CD4-positive, alpha-beta memory T cell (primary cell): Measurements from ENCODE around the gene STAT4. TPM values are rescaled to one million over a fixed set of nuclear protein-coding genes. Genes with fewer than 3 reads are reported as not detected.

Source experiments
- CTCF ChIA-PET: fragments of 350-600 bp; sonication (Branson Sonifier 250); formaldehyde crosslinking; loops from one replicate; lab custom pipeline; 2021; ENCODE audit warnings: inconsistent platforms; ENCODE audit not compliant: partially characterized antibody; lab: Charles Lee
- POLR2A ChIA-PET: fragments of 350-600 bp; sonication (Branson Sonifier 250); formaldehyde crosslinking; loops from one replicate; lab custom pipeline; 2021; ENCODE audit not compliant: partially characterized antibody; lab: Charles Lee
- DNase-seq, 5 donors: peaks; one replicate each; pipeline versions ENCODE4 v3.0.0 to v3.0.0-alpha.2; 2020 to 2022; ENCODE audit warnings: mixed read lengths in 1 of 5
- H3K27ac ChIP-seq: one replicate; pipeline ENCODE4 v1.7.0; 2013; ENCODE audit warnings: low read depth, low read length
- H3K27me3 ChIP-seq: 2 replicates; pipeline ENCODE4 v1.7.0; 2013; ENCODE audit warnings: mild to moderate bottlenecking, low read length, moderate library complexity; ENCODE audit not compliant: insufficient read depth
- H3K36me3 ChIP-seq: 2 replicates; pipeline ENCODE4 v1.7.0; 2013; ENCODE audit warnings: mild to moderate bottlenecking, low read length, moderate library complexity; ENCODE audit not compliant: insufficient read depth
- H3K4me1 ChIP-seq: 2 replicates; pipeline ENCODE4 v1.7.0; 2013; ENCODE audit warnings: mild to moderate bottlenecking, low read length, moderate library complexity; ENCODE audit not compliant: insufficient read depth
- H3K4me3 ChIP-seq, 2 donors: one replicate each; pipeline ENCODE4 v1.7.0; 2013; ENCODE audit warnings: low read length in 2 of 2, mild to moderate bottlenecking in 1 of 2
- H3K9me3 ChIP-seq, 2 donors: one replicate each; pipeline ENCODE4 v1.7.0; 2013; ENCODE audit warnings: low read length in 2 of 2, control low read depth in 1 of 2; ENCODE audit not compliant: control insufficient read depth in 1 of 2
- H3K27ac Mint-ChIP-seq, 7 donors: one replicate each; pipeline ENCODE4 v1.8.0; 2020 to 2021; ENCODE audit warnings: mixed read lengths in 7 of 7, mild to moderate bottlenecking in 6 of 7, inconsistent platforms in 3 of 7, moderate library complexity in 3 of 7
- H3K27me3 Mint-ChIP-seq, 2 donors: one replicate each; pipeline ENCODE4 v1.8.0; 2020 to 2021; ENCODE audit warnings: mixed read lengths in 2 of 2
- H3K36me3 Mint-ChIP-seq, 2 donors: one replicate each; pipeline ENCODE4 v1.8.0; 2020 to 2021; ENCODE audit warnings: mixed read lengths in 2 of 2, inconsistent platforms in 1 of 2, mild to moderate bottlenecking in 1 of 2
- H3K4me1 Mint-ChIP-seq, 4 donors: one replicate each; pipeline ENCODE4 v1.8.0; 2020 to 2021; ENCODE audit warnings: mixed read lengths in 4 of 4, mild to moderate bottlenecking in 1 of 4
- H3K4me3 Mint-ChIP-seq, 8 donors: one replicate each; pipeline ENCODE4 v1.8.0; 2020 to 2021; ENCODE audit warnings: mixed read lengths in 8 of 8, mild to moderate bottlenecking in 7 of 8, moderate library complexity in 6 of 8, inconsistent platforms in 3 of 8
- H3K9me3 Mint-ChIP-seq, 8 donors: one replicate each; pipeline ENCODE4 v1.8.0; 2020 to 2021; ENCODE audit warnings: mixed read lengths in 8 of 8, mild to moderate bottlenecking in 5 of 8, inconsistent platforms in 3 of 8, moderate library complexity in 1 of 8
- intact Hi-C: fragments of 100-400 bp; cut with micrococcal nuclease; formaldehyde crosslinking; loops from one replicate; pipeline ENCODE4 v1.15.1; 2023
- polyA plus RNA-seq, 2 donors: library from polyadenylated mRNA; unstranded; fragments of 300-500 nt; fragmentation: Illumina TruSeq; gene quantifications; one replicate each; pipeline ENCODE4 v1.2.3, GENCODE V29; 2021
- total RNA-seq, 2 experiments: library from RNA; stranded (reverse); gene quantifications; one replicate each; pipeline ENCODE4 v1.2.3, GENCODE V29; 2021

Gene STAT4
- total and polyA plus RNA-seq, 4 experiments from 2014 or later = 69.7 to 119 (median 95.3) TPM

DNA sequence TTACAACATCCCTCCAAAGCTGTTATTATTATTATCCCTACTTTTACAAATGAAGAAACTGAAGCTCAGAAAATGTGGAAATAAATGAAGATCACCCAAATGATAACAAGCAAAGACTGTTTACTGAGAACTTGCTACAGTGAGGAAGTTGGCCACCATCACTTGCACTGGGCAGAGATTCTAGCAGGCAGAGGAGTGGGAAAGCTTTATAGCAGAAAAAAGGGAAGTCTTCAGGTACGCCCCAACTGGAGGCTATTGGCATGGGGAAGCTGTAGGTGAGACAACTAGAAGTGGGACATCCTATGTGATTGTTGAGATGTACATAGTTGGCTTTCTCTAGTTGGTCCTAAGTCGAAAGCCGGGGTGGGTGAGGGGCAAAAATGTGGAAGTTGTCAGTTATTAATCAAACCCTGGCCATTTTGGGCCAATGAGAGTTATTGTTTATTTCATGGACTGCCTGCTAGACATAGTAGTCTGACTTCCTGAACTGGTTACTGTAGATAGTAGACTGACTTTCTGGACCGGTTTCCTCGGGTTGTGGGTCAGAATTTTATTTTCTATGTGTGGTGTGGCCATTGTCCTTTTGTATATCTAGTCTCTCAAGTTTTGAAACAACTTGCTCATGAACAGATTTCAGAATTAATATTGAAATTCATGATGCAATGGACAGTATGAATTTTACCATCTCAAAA, 40.2 kb upstream of the STAT4 start:
- Mint-ChIP-seq H3K27ac (peak overlapping the region in 3 of 7 donors; percentile 40 to 71 (median 66)), H3K4me3 (peak overlapping the region in 3 of 8 donors; percentile 2 to 36 (median 11)), H3K4me1 (peaks cover 37 to 62% (median 50%) of the 10 kb centered on the region in 4 donors), H3K27me3 (peaks cover 0 to 2% of the 10 kb centered on the region in 2 donors), H3K36me3 (peaks cover 3 to 10% of the 10 kb centered on the region in 2 donors), H3K9me3 (peaks cover 0 to 16% (median 10%) of the 10 kb centered on the region in 8 donors)
- no peaks in the 10 kb centered on the region for H3K27me3 ChIP-seq
- no peak overlapping the region for H3K4me3 ChIP-seq
- intact Hi-C loops = no loop called here
- H3K36me3 ChIP-seq = no peaks in the 10 kb centered on the region
- no peak overlapping the region for H3K27ac ChIP-seq
- no peak for DNase-seq
- no peaks in the 10 kb centered on the region for H3K9me3 ChIP-seq
- ChIA-PET POLR2A (interaction anchor here (0.9 to 1.2 kb wide), 2 partner anchors 13 to 16 kb away, joined by 4 to 5 read pairs; no protein-coding TSS in a partner anchor), CTCF (interaction anchor here (0.8 to 1.6 kb wide), 3 partner anchors 35 to 971 kb away, joined by 3 to 4 read pairs (median 4); no protein-coding TSS in a partner anchor)
- peaks cover 45% of the 10 kb centered on the region for H3K4me1 ChIP-seq

DNA sequence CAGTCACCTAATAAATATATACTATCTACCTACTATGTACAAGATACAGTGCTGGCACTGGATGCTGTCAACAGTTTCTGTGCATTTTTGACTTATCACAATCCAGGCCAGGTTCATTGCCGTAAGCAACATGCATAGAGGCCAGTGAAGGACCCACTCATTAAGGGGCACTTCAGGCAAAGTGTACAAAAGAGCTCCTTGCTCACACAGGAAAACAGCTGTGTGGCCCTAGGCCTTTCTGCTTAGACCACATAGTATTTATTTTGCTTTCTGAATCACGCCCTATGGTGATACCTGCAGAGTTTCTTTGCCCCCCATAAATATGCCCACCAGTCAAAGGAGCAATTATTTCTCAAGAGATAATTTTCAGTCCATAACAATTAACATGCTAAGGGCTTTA, 39.6 kb upstream of the STAT4 start:
- H3K36me3 Mint-ChIP-seq = peaks cover 3 to 10% of the 10 kb centered on the region in 2 donors
- H3K4me3 Mint-ChIP-seq = peak overlapping the region in 5 of 8 donors; percentile 11 to 43 (median 17)
- no peaks in the 10 kb centered on the region for H3K27me3 ChIP-seq
- H3K4me3 ChIP-seq = no peak overlapping the region
- no peak for DNase-seq
- H3K9me3 ChIP-seq = no peaks in the 10 kb centered on the region
- H3K27ac Mint-ChIP-seq = peak overlapping the region in 2 of 7 donors; percentile 40 to 66
- ChIA-PET CTCF (interaction anchor here (0.8 to 1.6 kb wide), 3 partner anchors 34 to 972 kb away, joined by 3 to 4 read pairs (median 4); no protein-coding TSS in a partner anchor), POLR2A (interaction anchor here (0.9 to 1.2 kb wide), 2 partner anchors 14 to 16 kb away, joined by 4 to 5 read pairs; no protein-coding TSS in a partner anchor)
- no peak overlapping the region for H3K27ac ChIP-seq
- peaks cover 37 to 62% (median 49%) of the 10 kb centered on the region in 4 donors for H3K4me1 Mint-ChIP-seq
- peaks cover 0 to 2% of the 10 kb centered on the region in 2 donors for H3K27me3 Mint-ChIP-seq
- no peaks in the 10 kb centered on the region for H3K36me3 ChIP-seq
- H3K9me3 Mint-ChIP-seq = peaks cover 0 to 16% (median 10%) of the 10 kb centered on the region in 8 donors
- H3K4me1 ChIP-seq = peaks cover 45% of the 10 kb centered on the region
- intact Hi-C loops = no loop called here

DNA sequence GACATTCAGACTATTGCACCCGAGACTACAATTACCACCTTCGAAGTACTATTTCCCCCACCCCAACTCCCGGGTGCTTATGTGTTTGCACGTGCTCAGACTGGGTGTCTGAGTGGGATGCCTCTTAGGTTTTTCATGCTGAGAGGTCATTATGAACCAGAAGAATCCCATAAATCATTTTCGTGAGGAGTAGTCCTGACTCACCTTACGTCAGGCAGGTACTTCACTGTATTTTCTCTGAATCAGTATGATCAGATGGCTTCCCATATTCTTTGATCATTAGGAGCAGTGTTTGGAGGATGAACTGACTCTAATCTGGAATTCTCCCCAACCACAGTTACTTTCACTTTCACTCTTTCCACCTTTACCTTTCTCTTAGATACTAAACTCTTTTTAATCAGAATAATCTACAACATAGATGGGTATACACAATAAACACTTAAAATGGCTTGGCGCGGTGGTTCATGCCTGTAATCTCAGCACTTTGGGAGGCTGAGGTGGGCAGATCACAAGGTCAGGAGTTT, 38.4 kb upstream of the STAT4 start:
- peak in 2 of 5 donors; percentile 20 to 21 for DNase-seq
- no peaks in the 10 kb centered on the region for H3K27me3 ChIP-seq
- no peak overlapping the region for H3K27ac ChIP-seq
- Mint-ChIP-seq H3K27ac (peak overlapping the region; percentile 48 to 93 (median 89)), H3K36me3 (peaks cover 2 to 10% of the 10 kb centered on the region in 2 donors), H3K4me1 (peaks cover 29 to 52% (median 40%) of the 10 kb centered on the region in 4 donors), H3K9me3 (peaks cover 0 to 16% (median 10%) of the 10 kb centered on the region in 8 donors), H3K27me3 (peaks cover 0 to 2% of the 10 kb centered on the region in 2 donors), H3K4me3 (peak overlapping the region; percentile 69 to 92 (median 82))
- H3K36me3 ChIP-seq = no peaks in the 10 kb centered on the region
- H3K4me1 ChIP-seq = peaks cover 35% of the 10 kb centered on the region
- CTCF ChIA-PET = interaction anchor here (1.0 to 1.3 kb wide), 5 partner anchors 16 to 332 kb away, joined by 3 to 6 read pairs (median 5); no protein-coding TSS in a partner anchor
- POLR2A ChIA-PET = interaction anchor here (1.0 kb wide), 1 partner anchor 39 kb away, joined by 3 read pairs; no protein-coding TSS in a partner anchor
- intact Hi-C loops = no loop called here
- no peak overlapping the region for H3K4me3 ChIP-seq
- no peaks in the 10 kb centered on the region for H3K9me3 ChIP-seq

DNA sequence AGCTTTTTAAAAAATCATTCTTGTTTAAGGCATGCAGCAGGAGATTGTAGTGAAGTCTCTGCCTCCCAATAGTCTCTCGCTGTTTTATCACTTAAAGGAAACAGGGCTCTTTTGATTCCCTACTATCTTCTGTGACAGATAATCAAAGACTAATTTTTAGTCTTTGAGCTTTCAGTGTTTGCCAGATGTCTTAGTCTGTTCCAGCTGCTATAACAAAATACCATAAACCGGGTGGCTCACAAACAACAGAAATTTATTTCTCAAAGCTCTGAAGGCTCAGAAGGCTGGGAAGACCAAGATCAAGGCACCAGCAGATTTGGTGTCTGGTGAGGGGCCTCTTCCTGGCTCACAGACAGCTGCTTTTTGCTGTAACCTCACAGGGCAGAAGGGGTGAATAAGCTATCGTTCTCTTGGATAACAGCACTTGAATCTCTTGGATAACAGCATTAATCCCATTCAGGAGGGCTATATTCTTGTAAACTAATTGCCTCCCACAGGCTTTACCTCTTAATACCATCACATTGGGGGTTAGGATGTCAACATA, 37.8 kb upstream of the STAT4 start:
- ChIA-PET CTCF (interaction anchor here (1.0 to 1.3 kb wide), 5 partner anchors 15 to 333 kb away, joined by 3 to 6 read pairs (median 5); no protein-coding TSS in a partner anchor), POLR2A (interaction anchor here (0.6 to 1.0 kb wide), 2 partner anchors 38 to 39 kb away, joined by 3 read pairs; no protein-coding TSS in a partner anchor)
- intact Hi-C loops = no loop called here
- DNase-seq = no peak
- Histone ChIP-seq H3K27me3 (no peaks in the 10 kb centered on the region), H3K4me3 (no peak overlapping the region), H3K9me3 (no peaks in the 10 kb centered on the region), H3K4me1 (peaks cover 29% of the 10 kb centered on the region), H3K27ac (no peak overlapping the region), H3K36me3 (no peaks in the 10 kb centered on the region)
- peaks cover 0 to 16% (median 10%) of the 10 kb centered on the region in 8 donors for H3K9me3 Mint-ChIP-seq
- peaks cover 0 to 10% of the 10 kb centered on the region in 2 donors for H3K36me3 Mint-ChIP-seq
- H3K27ac Mint-ChIP-seq = peak overlapping the region; percentile 48 to 93 (median 89)
- H3K4me3 Mint-ChIP-seq = peak overlapping the region; percentile 69 to 92 (median 82)
- H3K27me3 Mint-ChIP-seq = peaks cover 0 to 2% of the 10 kb centered on the region in 2 donors
- H3K4me1 Mint-ChIP-seq = peaks cover 23 to 46% (median 35%) of the 10 kb centered on the region in 4 donors

DNA sequence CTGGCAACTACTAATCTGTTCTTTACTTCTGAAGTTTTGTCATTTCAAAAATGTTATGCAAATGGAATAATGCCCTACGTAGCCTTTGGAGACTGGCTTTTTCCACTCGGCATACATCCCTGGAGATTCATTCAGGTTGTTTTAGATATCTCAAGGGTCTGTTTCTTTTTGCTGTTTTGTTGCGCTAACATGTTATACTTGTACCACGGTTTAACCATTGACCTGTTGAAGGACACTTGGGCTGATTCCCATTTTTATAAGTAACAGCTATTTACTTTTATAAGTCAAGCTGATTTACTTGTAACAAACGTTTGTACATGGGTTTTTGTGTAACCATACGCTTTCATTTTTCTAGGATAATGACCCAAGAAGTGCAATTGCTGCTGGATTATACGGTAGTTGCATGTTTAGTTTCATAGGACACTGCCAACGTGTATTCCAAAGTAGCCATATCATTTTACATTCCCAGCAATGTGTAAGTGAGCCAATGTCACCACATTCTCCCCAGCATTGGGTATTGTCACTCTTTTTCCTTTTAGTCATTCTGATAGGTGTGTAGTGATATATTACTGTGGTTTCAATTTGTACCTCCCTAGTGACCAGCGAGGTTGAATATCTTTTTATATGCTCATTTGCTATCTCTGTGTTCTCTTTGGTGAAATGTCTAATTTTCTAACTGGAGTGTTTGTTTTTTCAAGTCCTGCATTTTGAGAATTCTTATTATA, 36.5 kb upstream of the STAT4 start:
- peaks cover 0 to 16% (median 10%) of the 10 kb centered on the region in 8 donors for H3K9me3 Mint-ChIP-seq
- POLR2A ChIA-PET = no interaction called here

DNA sequence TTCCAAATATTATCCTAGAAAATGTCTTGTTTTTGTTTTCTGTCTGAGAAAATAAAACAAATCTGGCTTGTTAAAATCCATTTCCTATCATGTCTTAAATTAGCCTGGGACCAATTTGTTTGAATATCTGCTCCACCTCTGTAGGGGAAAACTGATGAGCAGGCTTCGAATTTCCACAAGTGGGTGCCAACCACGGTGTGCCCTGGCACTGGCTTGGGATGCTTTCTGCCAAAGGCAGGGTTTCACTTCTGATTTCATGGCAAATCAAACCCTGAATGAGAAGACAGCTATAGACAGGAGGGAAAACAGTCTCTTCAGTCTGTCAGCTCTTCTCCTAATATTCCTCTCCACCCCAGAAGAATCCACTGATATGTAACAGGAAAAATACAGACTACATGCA, 33.7 kb upstream of the STAT4 start:
- no peak overlapping the region for H3K4me3 ChIP-seq
- no peak overlapping the region for H3K27ac ChIP-seq
- no peak for DNase-seq
- Mint-ChIP-seq H3K36me3 (no peaks in the 10 kb centered on the region), H3K4me1 (peaks cover 12 to 17% (median 16%) of the 10 kb centered on the region in 4 donors), H3K4me3 (no peak overlapping the region), H3K27me3 (peaks cover 0 to 2% of the 10 kb centered on the region in 2 donors), H3K9me3 (peaks cover 0 to 1% (median 0%) of the 10 kb centered on the region in 8 donors), H3K27ac (no peak overlapping the region)
- POLR2A ChIA-PET = no interaction called here
- peaks cover 12% of the 10 kb centered on the region for H3K4me1 ChIP-seq
- H3K27me3 ChIP-seq = no peaks in the 10 kb centered on the region
- no peaks in the 10 kb centered on the region for H3K9me3 ChIP-seq
- CTCF ChIA-PET = interaction anchor here (1.5 kb wide), 1 partner anchor 133 kb away, joined by 4 read pairs; no protein-coding TSS in a partner anchor
- no peaks in the 10 kb centered on the region for H3K36me3 ChIP-seq
- intact Hi-C loops = no loop called here

More for the DNA sequence above, 36.5 kb upstream of the STAT4 start:
- Histone ChIP-seq H3K9me3 (no peaks in the 10 kb centered on the region), H3K36me3 (no peaks in the 10 kb centered on the region), H3K27ac (no peak overlapping the region), H3K4me3 (no peak overlapping the region), H3K4me1 (peaks cover 17% of the 10 kb centered on the region), H3K27me3 (no peaks in the 10 kb centered on the region)
- Mint-ChIP-seq H3K4me3 (no peak overlapping the region), H3K4me1 (peaks cover 17 to 38% (median 26%) of the 10 kb centered on the region in 4 donors), H3K27ac (peak overlapping the region in 1 of 7 donors; percentile 25), H3K27me3 (peaks cover 0 to 2% of the 10 kb centered on the region in 2 donors), H3K36me3 (peaks cover 0 to 10% of the 10 kb centered on the region in 2 donors)
- intact Hi-C loops = no loop called here
- CTCF ChIA-PET = interaction anchor here (1.3 kb wide), 1 partner anchor 14 kb away, joined by 4 read pairs; no protein-coding TSS in a partner anchor
- DNase-seq = no peak
